ENCODE results near the gene NTNG1.

The NTNG1 gene

DNA sequence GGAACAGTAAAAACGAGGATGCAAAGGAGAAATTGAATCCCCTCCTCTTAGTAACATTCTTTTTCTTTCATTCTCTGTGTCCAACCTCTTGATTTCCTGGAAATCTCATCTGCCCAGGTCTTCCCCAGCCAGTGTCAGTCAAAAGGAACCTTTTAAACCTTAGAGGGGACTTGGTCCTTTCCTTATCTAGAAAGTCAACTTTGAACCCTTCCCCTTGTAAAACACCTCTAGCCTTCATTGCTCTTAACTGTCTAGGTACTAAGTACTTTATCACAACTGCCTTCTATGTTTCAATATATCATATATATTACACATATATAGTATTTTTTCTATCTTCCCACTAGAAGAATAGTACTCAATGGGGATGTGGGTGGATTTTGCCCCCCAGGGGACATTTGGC is 282.1 kb downstream of the NTNG1 start:
- H3K27me3 ChIP-seq (ENCODE audit: control insufficient read depth, insufficient read depth, low read length): no peaks in the 10 kb centered on the region
- H3K4me1 ChIP-seq: no peaks in the 10 kb centered on the region
- no peak overlapping the region for H3K27ac ChIP-seq
- no peak overlapping the region for H3K4me2 ChIP-seq (ENCODE audit: low read length)
- no peaks in the 10 kb centered on the region for H3K36me3 ChIP-seq (ENCODE audit: control insufficient read depth, insufficient read depth, low read length)
- H3K9ac ChIP-seq: no peak overlapping the region
- no peak for TF ChIP-seq CTCF (IDR thresholded peaks at IDR 0.05)
- H2AFZ ChIP-seq: no peak overlapping the region
- H3K9me3 ChIP-seq (ENCODE audit: control insufficient read depth, low read length): no peaks in the 10 kb centered on the region
- H3K4me3 ChIP-seq (ENCODE audit: low read depth, low read length): no peak overlapping the region
- H3K79me2 ChIP-seq: no peaks in the 10 kb centered on the region

GRCh38 chr1:107430540-107431228 is 289.8 kb downstream of the NTNG1 start:
- Histone ChIP-seq H2AFZ (no peak overlapping the region), H3K4me3 (ENCODE audit: low read depth, low read length) (no peak overlapping the region), H3K9ac (no peak overlapping the region), H3K27me3 (ENCODE audit: control insufficient read depth, insufficient read depth, low read length) (no peaks in the 10 kb centered on the region), H3K27ac (no peak overlapping the region), H3K79me2 (no peaks in the 10 kb centered on the region), H3K4me2 (ENCODE audit: low read length) (no peak overlapping the region), H3K36me3 (ENCODE audit: control insufficient read depth, insufficient read depth, low read length) (no peaks in the 10 kb centered on the region), H3K9me3 (ENCODE audit: control insufficient read depth, low read length) (no peaks in the 10 kb centered on the region), H3K4me1 (no peaks in the 10 kb centered on the region)
- TF ChIP-seq CTCF (IDR thresholded peaks at IDR 0.05): peak; percentile 45

- H3K4me2 ChIP-seq (ENCODE audit: low read length): no peak overlapping the region
- no peak for TF ChIP-seq CTCF (IDR thresholded peaks at IDR 0.05)
- H2AFZ ChIP-seq: no peak overlapping the region
- no peaks in the 10 kb centered on the region for H3K4me1 ChIP-seq
- H3K79me2 ChIP-seq: no peaks in the 10 kb centered on the region
- H3K27me3 ChIP-seq (ENCODE audit: control insufficient read depth, insufficient read depth, low read length): no peaks in the 10 kb centered on the region
- no peak overlapping the region for H3K4me3 ChIP-seq (ENCODE audit: low read depth, low read length)
- no peaks in the 10 kb centered on the region for H3K36me3 ChIP-seq (ENCODE audit: control insufficient read depth, insufficient read depth, low read length)
- no peak overlapping the region for H3K27ac ChIP-seq
- H3K9me3 ChIP-seq (ENCODE audit: control insufficient read depth, low read length): no peaks in the 10 kb centered on the region
- no peak overlapping the region for H3K9ac ChIP-seq
Observed at GRCh38 chr1:107432108-107432507, 291.3 kb downstream of the NTNG1 start.

DNA sequence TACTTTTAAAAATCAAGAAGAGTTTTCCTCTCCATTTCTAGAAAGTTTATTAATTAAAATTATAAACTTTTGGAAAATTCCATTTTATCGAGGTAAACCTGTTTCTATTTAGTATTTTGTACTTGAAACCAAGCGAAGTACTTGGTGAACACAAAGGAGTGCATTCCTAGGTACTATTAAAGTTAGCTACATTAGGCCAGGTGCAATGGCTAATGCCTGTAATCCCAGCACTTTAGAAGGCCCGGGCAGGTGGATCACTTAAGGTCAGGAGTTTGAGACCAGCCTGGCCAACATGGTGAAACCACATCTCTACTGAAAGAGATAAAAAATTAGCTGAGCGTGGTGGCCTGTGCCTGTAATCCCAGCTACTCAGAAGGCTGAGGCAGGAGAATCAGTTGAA is 292.2 kb downstream of the NTNG1 start:
- Histone ChIP-seq H3K4me2 (ENCODE audit: low read length) (no peak overlapping the region), H3K9me3 (ENCODE audit: control insufficient read depth, low read length) (no peaks in the 10 kb centered on the region), H3K79me2 (no peaks in the 10 kb centered on the region), H3K4me3 (ENCODE audit: low read depth, low read length) (no peak overlapping the region), H3K4me1 (no peaks in the 10 kb centered on the region), H2AFZ (no peak overlapping the region), H3K27me3 (ENCODE audit: control insufficient read depth, insufficient read depth, low read length) (no peaks in the 10 kb centered on the region), H3K27ac (no peak overlapping the region), H3K36me3 (ENCODE audit: control insufficient read depth, insufficient read depth, low read length) (no peaks in the 10 kb centered on the region), H3K9ac (no peak overlapping the region)
- TF ChIP-seq CTCF (IDR thresholded peaks at IDR 0.05): no peak
